HG03521 (cell line): ENCODE results near the gene GPR3.
A peak's percentile ranks its signal among the peaks of the same experiment; 100 is the strongest.
"Not testable (repeated sequence)": the region's sequence is repeated elsewhere in the genome, so short reads cannot be mapped to it uniquely, and the experiment has no call there.

Source experiments
- ATAC-seq: cut with Tn5 transposase; IDR thresholded peaks from one replicate; pipeline ENCODE4 v1.9.1; 2021; ENCODE audit warnings: mild to moderate bottlenecking, moderate library complexity; ENCODE audit not compliant: unreplicated experiment

The GPR3 gene

DNA sequence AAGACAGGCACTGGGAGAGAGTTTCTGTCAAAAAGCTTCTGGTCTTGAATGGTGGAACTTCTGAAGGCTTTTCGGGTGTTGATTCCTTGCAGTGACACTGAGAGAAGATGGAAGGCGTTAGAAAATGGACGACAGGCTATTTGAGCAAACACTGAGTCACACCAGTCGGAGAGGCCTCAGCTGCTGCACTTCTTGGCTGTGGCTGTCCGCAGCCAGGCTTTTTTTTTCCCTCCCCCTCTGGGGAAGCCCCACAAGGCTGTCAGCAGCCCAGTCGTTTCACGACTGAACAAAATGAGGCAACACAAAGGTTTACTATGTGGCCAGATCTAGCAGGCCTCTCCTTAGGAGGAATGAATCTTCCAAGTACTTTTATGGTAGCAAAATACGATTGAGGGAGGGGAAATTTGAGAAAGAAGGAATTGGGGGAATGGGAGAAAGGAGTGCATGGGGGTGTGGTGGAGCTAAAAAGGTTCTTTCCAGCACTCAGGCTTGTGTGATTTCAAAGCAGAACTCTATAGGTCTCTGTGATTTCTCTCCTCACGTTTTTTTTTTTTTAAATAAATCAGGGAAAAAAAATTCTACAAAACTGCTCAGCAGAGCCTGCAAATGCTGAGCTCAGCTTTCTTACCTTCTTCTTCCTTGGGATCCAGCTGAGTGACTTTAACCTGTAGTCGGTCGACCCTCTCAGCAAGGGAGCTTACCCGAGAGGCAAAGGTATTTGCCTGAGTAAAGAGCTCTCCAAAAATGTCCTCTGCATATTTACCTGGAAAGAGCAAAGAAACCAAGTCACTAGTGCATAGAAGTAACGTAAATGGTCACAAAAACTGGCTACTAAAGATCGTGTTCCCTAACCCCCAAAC, 26.1 kb downstream of the GPR3 start:
- peak; percentile 65 for ATAC-seq

DNA sequence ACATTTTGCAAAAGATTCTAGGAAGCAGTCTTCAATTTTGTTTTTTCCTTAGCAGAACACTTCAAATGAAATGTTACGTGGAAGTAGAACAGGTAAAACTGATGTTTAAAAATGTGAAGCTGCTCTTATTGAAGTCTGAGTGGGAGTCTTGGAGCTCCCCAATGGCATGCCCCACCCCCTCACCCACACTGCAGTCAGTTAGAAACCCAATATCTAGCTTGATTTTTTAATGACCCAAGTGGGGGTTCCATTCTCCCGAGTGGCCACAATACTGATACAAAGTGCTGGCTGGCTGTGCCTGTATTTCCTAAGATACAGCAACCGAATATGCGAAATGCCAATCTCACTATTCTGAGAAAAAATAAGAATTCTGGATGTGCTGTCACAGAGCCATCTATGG, 31.3 kb downstream of the GPR3 start:
- ATAC-seq, result no peak

GRCh38 chr1:27427329-27427728, 34.9 kb downstream of the GPR3 start:
- no peak for ATAC-seq

DNA sequence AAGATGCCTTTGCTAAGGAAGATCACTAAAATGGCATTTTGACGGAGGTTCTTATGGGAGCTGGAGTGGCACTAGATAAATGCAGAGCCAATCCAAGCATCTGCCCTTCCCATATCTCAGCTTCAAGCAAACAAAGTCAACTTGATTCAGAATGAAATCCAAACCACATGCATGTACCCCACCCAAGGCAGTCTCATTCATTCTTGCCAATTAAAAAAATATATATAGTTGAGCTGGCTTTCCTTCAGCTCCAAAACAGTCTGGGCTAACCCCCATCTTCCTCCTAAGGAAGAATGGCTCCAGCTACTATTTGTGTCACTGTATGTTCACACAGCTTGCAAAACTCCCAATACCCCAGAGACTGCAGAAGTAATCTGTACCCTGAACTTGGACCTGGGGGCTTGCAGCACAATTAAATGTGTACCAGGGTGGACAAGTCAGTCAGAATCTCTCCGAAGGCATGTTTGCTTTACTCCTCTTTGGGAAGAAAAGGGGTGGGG, 35.4 kb downstream of the GPR3 start:
- ATAC-seq, result no peak

GRCh38 chr1:27428316-27429028, 36.0 kb downstream of the GPR3 start:
- no peak for ATAC-seq

DNA sequence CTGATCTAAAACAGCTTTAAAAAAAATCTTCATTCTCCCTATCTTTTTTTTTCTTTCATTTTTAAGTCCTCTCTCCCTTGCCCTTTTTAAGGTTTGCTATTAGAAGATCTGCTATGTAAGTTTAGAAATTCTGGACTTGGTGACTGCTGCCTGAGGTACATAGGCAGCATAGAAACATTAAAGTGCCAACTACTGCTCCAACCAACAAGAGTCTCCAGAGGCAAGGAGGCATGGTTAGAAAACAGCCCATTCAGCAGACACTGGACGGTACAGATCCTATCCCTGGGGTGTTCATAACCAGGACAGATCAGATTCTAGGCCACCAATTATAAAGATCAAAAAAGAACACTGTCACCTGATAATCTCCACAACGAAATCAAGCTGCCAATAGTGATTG, 36.6 kb downstream of the GPR3 start:
- ATAC-seq, result no peak

GRCh38 chr1:27430903-27431600, 38.6 kb downstream of the GPR3 start:
- no peak for ATAC-seq

- ATAC-seq, result no peak
Observed at GRCh38 chr1:27431601-27431940, 39.1 kb downstream of the GPR3 start.

- not testable (repeated sequence) for ATAC-seq
Observed at GRCh38 chr1:27432725-27433124, 40.3 kb downstream of the GPR3 start.

- ATAC-seq, result no peak
Observed at GRCh38 chr1:27433706-27434105, 41.3 kb downstream of the GPR3 start.

DNA sequence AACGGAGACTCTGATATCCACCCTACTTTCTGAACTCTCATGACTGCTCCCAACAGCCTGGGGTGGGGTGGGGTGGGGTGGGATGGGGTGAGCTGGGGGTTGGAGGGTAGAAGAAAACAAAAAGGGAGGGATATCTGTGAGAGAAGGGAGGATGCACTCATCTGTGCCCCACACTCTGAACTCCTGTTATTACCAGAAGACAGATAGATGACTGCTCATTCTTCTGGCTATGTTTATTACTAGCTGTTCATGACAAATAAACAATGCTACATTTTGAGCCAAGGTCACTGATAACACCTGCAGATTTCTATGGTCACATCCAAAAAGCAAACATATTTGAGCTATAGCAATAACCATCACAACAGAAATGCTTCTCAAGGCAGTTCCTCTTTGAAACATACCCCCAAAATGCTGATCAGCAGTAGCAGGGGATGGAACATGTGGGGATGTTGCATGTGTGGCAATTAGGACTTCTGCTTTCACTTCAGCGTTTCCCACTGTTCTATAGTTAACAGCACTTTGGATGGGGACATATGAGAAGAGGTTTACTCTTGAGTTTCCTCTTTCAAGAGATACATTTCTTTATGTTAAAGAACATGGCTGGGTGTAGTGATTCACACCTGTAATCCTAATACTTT, 43.3 kb downstream of the GPR3 start:
- no peak for ATAC-seq

- no peak for ATAC-seq
Observed at GRCh38 chr1:27436204-27437159, 44.1 kb downstream of the GPR3 start.

GRCh38 chr1:27438621-27439061, 46.2 kb downstream of the GPR3 start:
- ATAC-seq, result no peak

- no peak for ATAC-seq
Observed at GRCh38 chr1:27439150-27439549, 46.7 kb downstream of the GPR3 start.

GRCh38 chr1:27444632-27445031, 52.2 kb downstream of the GPR3 start:
- no peak for ATAC-seq
